GM18867 (cell line): ENCODE data around the gene PCNX2.

Source experiments
- ATAC-seq: cut with Tn5 transposase; IDR thresholded peaks from one replicate; pipeline ENCODE4 v1.9.1; 2021; ENCODE audit warnings: mild to moderate bottlenecking, moderate library complexity; ENCODE audit not compliant: unreplicated experiment

The PCNX2 gene

DNA sequence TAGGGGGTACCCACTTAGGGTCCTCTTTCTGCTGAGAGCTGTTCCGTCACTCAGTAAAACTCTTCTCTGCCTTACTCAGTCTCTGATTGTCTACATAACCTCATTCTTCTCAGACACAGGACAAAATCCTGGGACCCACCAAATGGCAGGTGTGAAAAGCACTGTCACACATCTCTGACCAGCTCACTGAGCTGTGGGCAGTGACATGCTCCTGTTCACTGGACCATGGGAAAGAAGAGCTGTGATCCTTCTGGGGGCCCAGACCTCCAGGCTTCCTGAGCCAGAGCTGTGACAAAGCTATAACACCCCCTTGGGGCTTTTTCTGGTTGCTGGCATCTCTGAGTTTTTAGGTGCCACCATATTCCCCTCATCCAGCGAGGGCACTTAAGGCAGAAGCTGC lies 229.4 kb downstream of the PCNX2 start:
- no peak for ATAC-seq

DNA sequence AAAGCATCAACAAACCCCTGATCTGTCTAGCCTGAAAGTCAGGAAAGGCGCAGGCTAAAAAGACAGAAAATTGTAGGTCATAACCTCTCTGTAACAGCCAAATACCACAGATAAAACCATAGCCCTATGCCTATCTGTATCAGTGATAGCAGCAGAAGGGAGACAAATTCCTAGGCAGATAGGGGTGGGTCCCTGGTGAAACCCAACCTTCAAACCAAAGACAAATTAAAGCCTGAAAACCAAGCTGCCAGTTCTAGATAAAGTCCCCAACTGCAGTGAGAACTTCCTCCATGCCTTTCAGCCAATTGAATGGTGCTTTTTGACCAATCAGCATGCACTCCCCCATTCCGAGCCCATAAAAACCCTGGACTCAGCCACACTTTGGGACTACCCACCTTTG lies 229.8 kb downstream of the PCNX2 start:
- no peak for ATAC-seq

DNA sequence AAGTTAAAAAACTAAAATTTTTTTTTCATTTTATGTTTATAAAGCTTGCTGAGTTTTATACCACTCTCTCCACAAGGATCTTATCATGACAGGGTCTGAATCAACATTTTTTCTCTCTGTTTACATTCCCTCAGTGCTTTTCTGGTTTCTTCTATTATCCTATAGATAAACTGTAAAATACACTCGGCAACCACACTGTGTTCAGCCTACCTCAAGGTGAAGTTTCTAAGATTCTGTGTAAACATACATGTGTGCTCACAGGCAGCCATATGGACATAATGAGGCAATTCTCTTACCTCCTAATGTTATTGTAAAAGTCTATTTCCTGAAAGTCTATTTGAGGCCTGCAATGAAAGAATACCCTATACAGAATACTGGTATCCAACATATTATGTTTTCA lies 230.5 kb downstream of the PCNX2 start:
- no peak for ATAC-seq

DNA sequence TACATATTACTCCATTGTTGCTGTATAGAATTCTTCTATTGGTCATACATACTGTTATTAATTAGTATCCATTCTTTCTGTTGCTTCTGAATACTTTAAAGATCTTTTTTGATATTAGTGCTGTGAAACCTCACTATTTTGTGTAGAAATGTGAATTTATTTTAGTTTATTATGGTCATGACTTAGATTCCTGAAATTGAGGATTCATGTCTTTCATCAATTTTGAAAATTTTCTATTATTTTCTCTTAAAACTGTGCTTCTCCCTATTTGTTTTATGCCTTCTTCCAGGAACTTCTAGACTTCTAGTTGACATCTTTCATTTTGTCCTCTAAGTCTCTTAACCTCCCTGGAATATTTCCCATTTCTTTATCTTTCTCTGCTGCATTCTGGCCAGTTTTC lies 232.1 kb downstream of the PCNX2 start:
- ATAC-seq = no peak

DNA sequence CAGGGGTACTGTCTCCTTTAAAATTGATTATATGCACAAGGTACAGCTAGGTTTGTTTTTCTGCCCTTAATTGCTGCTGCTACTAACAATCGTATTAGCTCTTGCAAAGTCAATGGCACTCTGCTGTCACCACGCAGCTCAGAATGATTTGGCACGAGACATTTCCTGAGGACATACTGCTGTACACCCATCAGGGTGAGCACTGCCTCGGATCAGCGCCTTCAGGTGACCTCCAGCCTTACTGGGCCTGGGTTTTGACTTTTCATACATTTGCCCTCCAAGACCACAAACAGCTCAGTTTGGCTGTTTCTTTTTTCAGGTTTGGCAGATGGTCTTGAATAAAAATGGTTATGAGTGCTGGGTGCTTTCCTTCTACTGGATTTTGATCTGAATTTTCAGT lies 234.3 kb downstream of the PCNX2 start:
- ATAC-seq = peak; percentile 43

DNA sequence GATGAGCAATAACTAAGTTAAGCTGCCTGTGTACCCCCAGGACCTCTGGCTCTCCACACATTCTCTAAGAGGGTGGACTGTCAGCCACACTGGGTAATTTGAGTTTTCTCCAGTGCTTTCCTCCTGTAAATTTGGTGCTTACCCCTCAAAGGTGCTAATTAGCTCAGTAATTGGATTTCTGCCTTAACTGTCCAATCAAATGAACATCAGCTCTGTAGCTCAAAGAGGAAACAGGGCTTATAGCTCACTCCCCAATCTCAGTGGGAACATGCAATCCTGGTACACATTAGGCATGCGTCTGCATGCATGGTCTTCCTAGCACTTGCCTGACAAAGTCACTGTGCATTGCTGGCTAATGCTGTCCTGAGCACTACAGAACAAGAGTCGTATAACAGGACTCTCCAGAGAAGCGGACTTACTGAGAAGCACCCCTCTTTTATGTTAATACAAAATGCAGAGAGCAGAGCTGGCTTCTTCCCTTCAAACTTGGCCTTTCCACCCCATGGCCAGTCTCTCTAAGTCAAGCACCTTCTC lies 235.0 kb downstream of the PCNX2 start:
- no peak for ATAC-seq

DNA sequence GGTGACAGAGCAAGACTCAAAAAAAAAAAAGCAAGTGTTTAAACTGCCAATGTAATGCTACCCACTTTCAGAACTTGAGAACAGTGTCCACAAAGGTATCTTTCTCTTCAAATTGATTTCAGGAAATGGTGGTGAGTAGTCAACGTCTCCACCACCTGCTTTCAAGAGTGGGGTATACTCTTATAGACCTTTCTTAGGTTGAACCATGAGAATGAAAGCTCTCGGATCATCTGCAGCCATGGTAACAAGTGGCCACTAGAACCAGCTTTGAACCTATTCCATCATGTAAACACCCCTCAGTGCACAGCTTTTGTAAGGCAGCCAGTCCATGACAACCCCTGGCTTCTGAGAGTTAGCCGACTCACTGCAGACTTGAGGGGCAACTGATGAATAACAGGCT lies 237.7 kb downstream of the PCNX2 start:
- ATAC-seq = peak; percentile 61

DNA sequence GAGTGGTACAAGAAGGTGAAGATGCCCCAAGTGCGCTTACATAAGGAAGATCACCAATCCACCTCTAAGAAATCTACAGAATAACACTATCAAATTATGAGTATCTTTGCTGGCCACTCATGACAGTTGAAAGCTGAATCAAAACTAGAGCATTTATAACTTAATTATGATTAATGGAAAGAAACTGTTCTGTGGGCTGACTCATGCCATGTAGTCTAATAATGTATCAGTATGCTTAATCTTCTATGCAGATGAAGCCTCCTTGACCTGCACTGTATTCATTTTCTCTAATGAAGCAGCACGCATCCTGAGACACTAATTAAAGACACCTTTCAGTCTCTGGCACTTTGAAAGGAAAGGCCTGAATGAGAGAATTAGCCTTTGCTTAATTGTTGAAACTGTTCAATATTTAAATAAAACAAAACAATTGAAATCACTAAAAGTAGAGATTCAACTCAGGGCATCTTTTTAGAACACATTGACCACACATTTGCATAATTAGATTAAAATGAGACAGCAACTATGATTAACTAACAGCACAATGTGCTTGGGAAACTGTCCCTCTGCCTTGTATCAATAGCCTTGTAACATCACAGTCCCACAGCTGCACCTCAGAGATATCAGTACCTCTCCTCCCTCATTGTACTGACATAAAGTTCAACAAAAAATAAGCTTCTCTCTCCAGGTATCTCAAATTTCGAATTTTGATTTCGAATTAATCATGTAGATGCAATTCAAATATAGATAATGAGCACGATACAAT lies 239.5 kb downstream of the PCNX2 start:
- ATAC-seq = no peak

DNA sequence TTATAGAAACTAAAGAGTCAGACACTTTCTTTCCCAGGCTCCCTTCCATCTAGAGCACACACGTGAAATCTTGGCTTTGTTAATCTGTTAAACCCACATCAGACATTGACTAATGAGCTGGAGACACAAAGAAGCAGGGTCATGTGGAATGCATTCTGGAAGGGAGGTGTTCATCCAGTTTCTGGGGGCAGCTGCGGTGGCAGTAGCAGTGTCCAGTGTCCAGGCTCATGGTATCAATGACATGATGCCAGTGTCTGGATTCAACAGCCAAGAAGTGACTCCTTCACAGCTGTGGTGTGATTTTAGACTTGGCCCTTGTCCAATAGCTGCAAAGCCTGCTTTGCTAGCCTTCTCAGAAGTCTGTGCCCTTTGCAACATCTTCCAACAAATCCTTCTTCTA lies 249.9 kb downstream of the PCNX2 start:
- ATAC-seq = no peak

DNA sequence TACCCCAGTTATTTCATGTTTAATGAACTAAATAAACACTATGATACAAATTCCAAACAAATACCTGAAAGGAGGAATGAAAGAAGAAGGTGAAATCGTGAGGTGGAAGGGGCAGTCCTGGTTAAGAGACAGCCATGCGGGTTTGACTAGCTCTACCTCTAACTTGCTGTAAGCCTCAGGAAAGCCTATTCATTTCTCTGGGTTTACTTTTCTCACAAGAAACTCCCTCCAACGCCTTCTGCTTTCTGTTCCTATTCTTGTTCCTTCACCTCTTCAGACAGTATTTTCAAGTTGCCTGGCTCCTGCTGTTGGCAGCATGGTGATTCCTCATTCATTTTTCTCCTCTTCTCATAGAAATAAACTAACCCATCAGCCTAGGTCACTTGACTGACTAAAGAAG lies 252.7 kb downstream of the PCNX2 start:
- no peak for ATAC-seq

DNA sequence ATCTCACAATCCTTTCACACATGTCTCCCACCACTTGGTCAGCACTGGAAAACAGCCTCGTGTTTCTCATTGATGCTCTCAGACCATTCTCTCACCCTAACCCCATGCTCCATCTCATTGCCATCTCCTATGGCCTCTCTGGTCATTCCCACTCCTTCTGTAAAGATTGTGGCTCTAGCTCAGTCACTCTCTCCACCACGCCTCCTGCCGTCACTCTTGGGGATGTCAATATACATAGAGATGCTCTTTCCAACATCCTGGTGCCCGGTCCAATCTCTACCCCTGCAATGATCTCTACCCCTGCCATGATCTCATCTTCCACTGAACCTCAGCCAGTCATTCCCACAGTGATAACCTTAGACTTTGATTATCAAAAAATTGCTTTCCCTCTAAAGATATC lies 255.0 kb downstream of the PCNX2 start:
- ATAC-seq = no peak

DNA sequence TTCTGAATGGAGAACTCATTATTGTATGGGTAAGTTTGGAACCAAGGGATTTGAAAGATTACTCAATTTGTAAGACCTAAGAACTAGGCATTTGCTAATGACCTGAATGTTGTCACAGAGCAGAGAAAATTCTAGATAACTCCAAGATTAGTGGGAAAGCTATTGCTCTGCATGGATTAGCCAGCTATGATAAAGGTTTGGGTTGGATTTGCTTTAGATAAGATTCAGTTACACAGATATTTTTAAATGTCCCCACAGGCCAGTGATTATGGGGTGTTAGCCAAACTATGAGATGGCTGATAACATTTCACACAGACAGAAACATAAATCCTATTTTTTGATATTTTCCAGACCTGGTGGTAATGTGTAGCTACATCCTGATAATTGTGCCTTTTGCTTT lies 256.9 kb downstream of the PCNX2 start:
- no peak for ATAC-seq

DNA sequence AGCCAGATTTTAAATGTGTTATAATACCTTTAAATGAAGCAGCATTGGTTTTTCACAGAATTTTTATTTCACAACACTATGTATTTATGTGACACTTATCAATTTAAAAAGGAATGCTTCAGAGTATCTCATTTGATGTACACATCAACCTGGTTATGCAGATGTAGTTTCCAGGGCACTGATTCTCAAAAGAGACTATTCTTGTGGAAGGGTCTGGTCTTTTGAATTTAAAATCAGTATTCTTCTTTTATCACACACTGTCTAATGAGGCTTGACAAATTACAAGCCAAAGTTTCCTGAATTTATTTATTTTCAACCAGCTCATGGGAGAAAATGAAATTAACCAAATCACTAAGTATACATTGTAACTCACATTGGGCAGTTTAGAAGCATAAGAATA lies 257.7 kb downstream of the PCNX2 start:
- no peak for ATAC-seq

DNA sequence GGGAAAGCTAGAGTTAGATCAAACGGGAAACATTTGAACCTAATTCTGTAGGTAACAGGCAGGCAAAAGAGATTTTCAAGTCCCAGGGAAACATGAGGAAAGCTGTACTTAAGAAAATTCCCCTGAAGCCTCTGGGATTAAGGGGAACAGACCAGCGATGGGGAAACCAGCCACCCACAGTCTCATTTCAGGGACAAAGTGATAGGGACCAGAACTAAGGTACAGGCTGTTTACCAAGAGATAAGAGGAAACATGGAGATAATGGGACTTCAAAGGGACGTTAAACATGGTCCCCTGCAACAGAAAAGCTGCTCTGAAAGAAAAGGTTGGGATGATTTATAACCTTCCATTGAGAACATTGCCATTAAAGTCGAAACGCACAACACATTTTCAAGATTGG lies 260.7 kb downstream of the PCNX2 start:
- ATAC-seq = no peak

DNA sequence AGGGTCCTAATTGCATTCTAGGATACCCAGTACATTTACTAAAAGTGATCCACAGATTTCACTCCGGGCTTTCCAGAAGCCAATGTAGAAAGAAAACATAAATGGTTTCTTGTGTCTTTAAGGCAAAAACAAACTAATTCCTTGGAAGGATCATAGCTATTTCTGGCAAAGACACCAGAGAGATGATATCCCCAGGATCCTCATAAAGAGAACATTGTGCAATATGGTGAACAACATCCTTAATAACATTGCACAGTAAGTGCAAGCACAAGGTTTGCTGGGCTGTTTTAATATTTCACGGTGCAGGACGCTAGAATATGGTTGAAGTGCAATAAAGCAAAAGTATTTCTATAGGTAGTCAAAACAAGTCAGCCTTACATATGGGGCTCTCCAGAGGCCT lies 262.2 kb downstream of the PCNX2 start:
- no peak for ATAC-seq

DNA sequence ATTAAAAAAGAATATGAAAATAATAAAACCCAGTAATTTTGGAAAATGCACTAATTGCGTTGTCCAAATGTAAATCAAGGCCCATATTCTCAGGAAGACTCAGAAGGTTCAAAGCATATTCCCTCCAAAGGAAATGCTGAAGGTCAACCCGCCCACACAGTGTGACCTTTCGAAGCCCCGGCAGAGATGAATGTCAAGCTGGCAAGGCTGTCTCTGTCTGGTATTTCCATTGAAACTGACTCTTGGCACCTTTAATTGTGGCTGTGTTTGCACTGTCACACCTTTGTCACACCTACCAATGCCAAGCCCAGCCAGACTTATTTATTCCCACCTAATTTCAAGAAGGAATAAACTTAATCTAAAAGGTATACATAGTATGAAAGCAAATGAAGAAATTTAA lies 262.6 kb downstream of the PCNX2 start:
- no peak for ATAC-seq

DNA sequence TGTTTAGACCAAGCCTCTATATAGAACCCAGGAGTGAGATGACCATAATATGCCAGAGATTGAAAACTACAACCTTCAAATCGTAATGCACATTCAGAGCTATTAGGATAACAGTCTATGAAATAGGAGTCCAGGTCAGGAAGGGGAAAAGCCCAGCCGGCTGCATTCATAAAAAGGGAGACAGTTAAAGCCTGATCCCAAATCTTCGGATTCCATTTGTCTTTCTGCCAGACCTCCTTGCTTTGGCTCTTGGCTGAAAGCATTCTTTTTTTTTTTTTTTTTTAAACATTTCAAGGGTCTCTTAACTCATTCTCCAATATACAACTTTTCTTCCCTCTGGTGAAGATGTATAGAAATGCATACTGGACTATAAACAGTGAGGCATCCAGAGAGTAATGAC lies 264.0 kb downstream of the PCNX2 start:
- no peak for ATAC-seq

DNA sequence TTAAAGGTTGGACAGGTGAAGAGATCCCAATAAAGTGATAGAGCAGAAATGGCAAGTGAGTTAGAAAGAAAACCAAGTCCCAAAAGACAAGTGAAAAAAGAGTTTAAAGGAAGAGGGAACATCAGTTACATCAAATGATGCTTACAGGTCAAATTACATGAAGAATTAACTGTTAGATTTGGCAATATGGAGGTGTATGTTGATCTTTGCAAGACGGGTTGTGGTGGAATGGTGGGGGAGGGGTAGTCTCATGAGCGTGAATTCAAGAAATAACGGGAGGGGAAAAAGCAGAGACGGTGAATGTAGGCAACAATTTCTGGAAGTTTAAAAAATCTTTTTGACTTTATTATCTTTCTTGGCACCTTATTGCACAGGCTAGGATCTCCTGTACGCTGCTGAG lies 268.5 kb downstream of the PCNX2 start:
- no peak for ATAC-seq

DNA sequence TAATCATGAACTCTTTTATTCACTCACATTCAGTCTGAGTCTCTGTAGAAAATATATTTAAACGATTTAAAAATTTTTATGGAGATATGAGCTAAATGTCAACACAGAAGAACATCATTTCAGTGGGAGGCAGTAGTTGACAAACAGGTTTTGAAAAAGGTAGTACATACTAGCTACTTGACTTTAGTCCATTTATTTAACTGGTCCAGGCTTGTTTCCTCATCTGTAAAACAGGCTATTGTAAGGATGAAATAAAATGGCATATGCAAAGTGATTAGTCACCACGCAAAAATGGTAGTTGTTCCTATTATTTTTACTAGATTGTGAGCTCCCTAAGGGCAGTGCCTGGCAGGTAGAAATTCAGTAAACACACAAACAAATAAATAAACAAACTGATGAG lies 270.0 kb downstream of the PCNX2 start:
- ATAC-seq = no peak

DNA sequence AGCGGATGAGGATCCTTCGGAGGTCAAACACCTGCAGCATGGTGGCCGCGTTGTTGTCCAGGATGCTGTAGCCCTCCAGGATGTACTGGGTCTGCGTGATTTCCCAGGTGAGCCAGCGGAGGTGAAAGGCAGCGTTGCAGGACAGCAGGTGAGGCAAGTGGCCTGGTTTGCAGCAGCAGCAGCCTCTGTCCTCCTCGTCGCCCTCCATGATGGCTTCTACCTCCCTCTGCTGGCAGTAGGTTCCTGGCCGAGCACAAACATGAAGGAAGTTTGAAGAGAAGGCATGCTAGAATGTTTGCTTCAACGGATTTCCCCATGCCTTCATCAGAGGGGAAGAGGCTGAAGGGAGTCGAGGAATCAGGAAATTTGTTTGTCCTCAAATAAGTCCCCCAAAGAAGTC lies 270.4 kb downstream of the PCNX2 start:
- no peak for ATAC-seq

DNA sequence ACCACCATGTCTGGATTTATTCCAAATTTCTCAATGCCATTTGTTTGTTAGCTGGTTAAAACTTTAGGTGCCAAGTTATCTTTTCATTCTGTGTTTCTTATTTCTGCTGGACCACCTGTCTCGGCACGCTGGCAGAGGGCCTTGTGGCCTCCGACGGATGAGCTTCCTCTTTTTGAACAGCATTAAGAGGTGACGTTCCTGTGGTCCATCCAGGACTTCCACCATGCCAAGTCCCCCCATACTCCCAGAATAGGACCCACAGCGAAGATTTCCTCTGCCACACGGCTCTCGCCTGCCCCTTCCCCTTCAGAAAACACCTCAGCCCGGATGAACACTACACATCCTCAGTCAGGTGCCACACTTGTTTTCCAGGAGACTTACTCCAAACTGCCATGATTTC lies 271.3 kb downstream of the PCNX2 start:
- no peak for ATAC-seq

DNA sequence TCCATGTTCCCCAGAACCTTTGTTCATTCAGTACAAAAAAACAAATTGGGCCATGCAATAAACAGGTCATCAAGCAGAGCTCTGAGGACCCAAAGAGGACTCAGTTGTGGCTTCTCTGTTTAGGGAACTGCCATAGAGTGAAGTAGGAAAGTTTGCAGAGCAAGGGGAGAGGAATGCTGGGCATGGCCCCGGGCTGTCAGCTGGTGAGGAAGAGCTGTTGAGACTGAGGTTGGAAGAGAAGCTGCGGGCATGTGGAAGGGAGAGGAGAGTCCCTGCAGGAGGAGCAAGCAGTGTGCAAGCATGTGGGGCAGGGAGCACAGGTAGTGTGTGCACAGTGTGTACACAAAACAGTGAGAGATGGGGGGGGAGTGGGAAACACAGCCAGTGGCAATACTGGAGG lies 273.3 kb downstream of the PCNX2 start:
- no peak for ATAC-seq

DNA sequence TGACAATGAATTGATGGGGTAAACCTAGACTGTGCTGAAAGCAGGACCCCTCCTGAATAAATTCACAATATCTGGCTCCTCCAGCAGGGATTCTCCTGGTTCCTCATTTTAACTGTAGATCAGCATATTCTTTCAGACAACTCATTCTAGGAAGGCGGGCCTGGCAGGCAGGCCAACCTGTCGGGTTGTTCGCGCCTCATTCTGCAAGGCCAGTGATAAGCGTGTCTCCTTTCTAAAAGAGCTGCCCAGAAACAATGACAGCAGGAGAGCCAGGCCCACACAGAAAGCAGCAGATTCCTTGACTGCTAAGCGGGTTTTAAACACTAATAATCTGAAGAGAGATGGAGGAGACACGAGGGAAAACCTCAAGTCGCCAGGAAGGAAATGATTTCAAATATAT lies 275.1 kb downstream of the PCNX2 start:
- no peak for ATAC-seq
